Transverse colon (tissue), 4 donors: ENCODE measurements around the gene RHBDD1. TPM values are rescaled to one million over a fixed set of nuclear protein-coding genes. Genes with fewer than 3 reads are reported as not detected.

Experiments used
- DNase-seq: peaks from one replicate; pipeline ENCODE4 v3.0.0-alpha.2; 2019
- H3K27ac ChIP-seq, 4 donors: fragments of 200-600 bp; sonication (generic); 2 replicates each; pipeline ENCODE4 v1.5.1; 2016 to 2018; ENCODE audit warnings: inconsistent platforms in 4 of 4
- H3K27me3 ChIP-seq: fragments of 200-600 bp; sonication (generic); 2 replicates; pipeline ENCODE4 v1.5.1; 2017; ENCODE audit warnings: inconsistent platforms
- H3K36me3 ChIP-seq, 4 donors: fragments of 200-600 bp; sonication (generic); 2 replicates each; pipeline ENCODE4 v1.5.1; 2017 to 2019; ENCODE audit warnings: inconsistent platforms in 4 of 4
- H3K4me1 ChIP-seq, 4 donors: fragments of 200-600 bp; sonication (generic); 2 replicates each; pipeline ENCODE4 v1.5.1; 2017 to 2020; ENCODE audit warnings: inconsistent platforms in 4 of 4
- H3K4me3 ChIP-seq, 4 donors: fragments of 200-600 bp; sonication (generic); 1 replicate in 1 of 4; 2 replicates in 3 of 4; pipeline versions ENCODE4 v1.5.1 to v1.6.1; 2017 to 2019; ENCODE audit warnings: inconsistent platforms in 4 of 4
- H3K9me3 ChIP-seq, 2 donors: fragments of 200-600 bp; sonication (generic); 2 replicates each; pipeline ENCODE4 v1.5.1; 2017 to 2019; ENCODE audit warnings: inconsistent platforms in 2 of 2
- EP300 ChIP-seq: sonication (generic); formaldehyde crosslinking; IDR thresholded peaks from one replicate; pipeline ENCODE4 v1.6.1; 2017; ENCODE audit warnings: antibody characterized with exemption, low read depth
- POLR2A ChIP-seq: fragments of 450-650 bp; IDR thresholded peaks from one replicate; pipeline ENCODE4 v1.6.1; 2016; ENCODE audit warnings: antibody characterized with exemption, mild to moderate bottlenecking, moderate library complexity
- POLR2AphosphoS5 ChIP-seq, 3 donors: sonication (generic); formaldehyde crosslinking; IDR thresholded peaks; one replicate each; pipeline ENCODE4 v1.6.1; 2016; ENCODE audit warnings: antibody characterized with exemption in 3 of 3
- WGBS, 2 donors: methylation state at CpG; one replicate each; pipeline ENCODE4 v1.1.5; 2018; ENCODE audit warnings: low coverage in 1 of 2; 5-methylcytosine and 5-hydroxymethylcytosine counted together
- in situ Hi-C, 4 donors: fragments of 200-750 bp; cut with MboI; loops; one replicate each; pipeline versions ENCODE4 v1.15.0 to v1.15.1; 2017; ENCODE audit warnings: low sequenced_read_pairs in 3 of 4, low pct_ligation_motif_present in 1 of 4, low pct_unique_long_range_greater_than_20kb in 1 of 4
- intact Hi-C: fragments of 100-400 bp; cut with DNase I; formaldehyde crosslinking; loops from one replicate; pipeline ENCODE4 v1.15.1; 2023; ENCODE audit warnings: low total_unique reads
- total RNA-seq, 4 donors: library from RNA; depleted of rRNA; stranded (reverse); fragments of >200 nt; gene quantifications; one replicate each; pipeline ENCODE4 v1.1.0, GENCODE V29; 2016
- TF ChIP-seq, protein P1 (sequence below), 5 experiments: fragments of 200-600 bp in 3 of 5; fragments of 450-650 bp in 2 of 5; sonication (generic) in 3 of 5; IDR thresholded peaks; 1 replicate in 2 of 5; 2 replicates in 3 of 5; pipeline ENCODE4 v1.5.1; 2016 to 2017; ENCODE audit warnings: antibody characterized with exemption in 5 of 5, inconsistent platforms in 3 of 5, mild to moderate bottlenecking in 2 of 5, moderate library complexity in 1 of 5

The RHBDD1 gene
- total RNA-seq, 4 donors from 2014 or later = 11.9 to 47.5 (median 22.5) TPM

DNA sequence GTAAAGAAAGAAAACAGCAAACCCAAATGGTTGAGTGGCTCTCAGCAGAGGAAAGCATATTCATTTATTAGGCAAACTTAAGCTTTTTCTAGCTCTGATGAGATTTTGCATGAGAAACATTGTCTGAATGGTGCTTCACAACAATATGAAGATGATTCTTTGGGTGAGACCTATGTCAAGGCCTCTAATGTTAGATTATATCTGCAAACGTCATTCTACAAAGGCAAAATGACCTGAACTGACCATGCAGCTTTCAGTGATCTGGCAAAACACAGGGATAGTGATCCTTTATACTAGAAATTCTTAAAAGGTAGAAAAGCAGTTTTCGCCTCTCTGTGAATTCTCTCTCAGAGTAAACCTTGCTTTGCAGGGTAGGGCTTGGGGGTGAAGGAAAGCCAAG is 11.7 kb downstream of the RHBDD1 start:
- H3K4me3 ChIP-seq = no peak overlapping the region
- H3K9me3 ChIP-seq = no peaks in the 10 kb centered on the region
- H3K27me3 ChIP-seq = no peaks in the 10 kb centered on the region
- no peaks in the 10 kb centered on the region for H3K36me3 ChIP-seq
- in situ Hi-C loops (no loop called here), intact Hi-C loops (no loop called here)
- 89 to 95% methylated on average over 2 of the region's 2 CpGs for WGBS, 2 donors
- no peak for DNase-seq
- no peak overlapping the region for H3K27ac ChIP-seq
- H3K4me1 ChIP-seq = peaks cover 0 to 3% (median 1%) of the 10 kb centered on the region in 4 donors
- TF ChIP-seq EP300 = no peak
- TF ChIP-seq POLR2AphosphoS5 (IDR thresholded peaks at IDR 0.05) = no peak
- TF ChIP-seq POLR2A = no peak
- TF ChIP-seq, protein P1, sequence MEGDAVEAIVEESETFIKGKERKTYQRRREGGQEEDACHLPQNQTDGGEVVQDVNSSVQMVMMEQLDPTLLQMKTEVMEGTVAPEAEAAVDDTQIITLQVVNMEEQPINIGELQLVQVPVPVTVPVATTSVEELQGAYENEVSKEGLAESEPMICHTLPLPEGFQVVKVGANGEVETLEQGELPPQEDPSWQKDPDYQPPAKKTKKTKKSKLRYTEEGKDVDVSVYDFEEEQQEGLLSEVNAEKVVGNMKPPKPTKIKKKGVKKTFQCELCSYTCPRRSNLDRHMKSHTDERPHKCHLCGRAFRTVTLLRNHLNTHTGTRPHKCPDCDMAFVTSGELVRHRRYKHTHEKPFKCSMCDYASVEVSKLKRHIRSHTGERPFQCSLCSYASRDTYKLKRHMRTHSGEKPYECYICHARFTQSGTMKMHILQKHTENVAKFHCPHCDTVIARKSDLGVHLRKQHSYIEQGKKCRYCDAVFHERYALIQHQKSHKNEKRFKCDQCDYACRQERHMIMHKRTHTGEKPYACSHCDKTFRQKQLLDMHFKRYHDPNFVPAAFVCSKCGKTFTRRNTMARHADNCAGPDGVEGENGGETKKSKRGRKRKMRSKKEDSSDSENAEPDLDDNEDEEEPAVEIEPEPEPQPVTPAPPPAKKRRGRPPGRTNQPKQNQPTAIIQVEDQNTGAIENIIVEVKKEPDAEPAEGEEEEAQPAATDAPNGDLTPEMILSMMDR (IDR thresholded peaks at IDR 0.05) = no peak

DNA sequence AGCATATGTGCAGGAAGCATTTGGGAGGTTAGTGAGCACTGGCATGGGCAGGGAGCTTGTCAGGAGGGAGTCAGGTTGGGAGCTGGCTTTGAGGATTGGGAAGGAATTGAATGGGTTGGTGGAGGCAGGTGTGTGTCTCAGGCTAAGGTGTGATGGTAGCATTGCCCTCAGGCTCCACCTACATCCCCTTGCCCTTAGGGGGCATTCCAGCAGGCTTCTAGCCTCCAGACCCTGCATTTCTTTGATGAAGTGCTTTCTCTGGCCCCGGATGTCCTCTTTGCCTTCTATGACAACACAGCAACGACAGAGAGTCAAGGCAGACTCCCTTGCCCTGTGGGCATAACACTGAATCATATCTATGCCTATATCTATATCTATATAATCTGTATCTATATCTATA is 13.5 kb downstream of the RHBDD1 start:
- H3K4me1 ChIP-seq = peaks cover 0 to 3% (median 1%) of the 10 kb centered on the region in 4 donors
- no peak for TF ChIP-seq POLR2AphosphoS5 (IDR thresholded peaks at IDR 0.05)
- TF ChIP-seq, protein P1 (IDR thresholded peaks at IDR 0.05) = no peak
- no peak overlapping the region for H3K27ac ChIP-seq
- H3K36me3 ChIP-seq = no peaks in the 10 kb centered on the region
- no peak overlapping the region for H3K4me3 ChIP-seq
- H3K27me3 ChIP-seq = no peaks in the 10 kb centered on the region
- 83 to 92% methylated on average over 2 of the region's 2 CpGs for WGBS, 2 donors
- intact Hi-C loops = no loop called here
- in situ Hi-C loops = no loop called here
- DNase-seq = no peak
- no peaks in the 10 kb centered on the region for H3K9me3 ChIP-seq

DNA sequence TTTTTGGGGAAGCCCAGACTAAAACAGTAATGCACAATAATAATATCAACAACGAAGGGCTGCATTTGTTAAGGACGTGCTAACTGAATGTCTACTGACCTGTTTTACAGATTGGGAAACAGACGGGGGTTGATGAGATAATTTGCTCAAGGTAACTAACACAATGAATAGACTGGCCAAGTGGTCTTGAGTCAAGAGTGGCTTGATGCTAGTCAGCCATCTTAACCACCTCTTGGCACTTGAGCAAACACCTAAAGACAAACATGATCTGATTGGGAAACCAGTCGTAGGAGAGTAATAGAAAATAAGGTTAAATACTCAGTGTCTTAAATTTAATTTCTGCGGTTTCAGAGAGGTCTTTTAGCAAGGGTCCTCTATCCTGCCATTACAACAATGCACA is 14.2 kb downstream of the RHBDD1 start:
- DNase-seq = no peak
- no peaks in the 10 kb centered on the region for H3K27me3 ChIP-seq
- no peaks in the 10 kb centered on the region for H3K36me3 ChIP-seq
- no peaks in the 10 kb centered on the region for H3K9me3 ChIP-seq
- intact Hi-C loops = no loop called here
- TF ChIP-seq POLR2AphosphoS5 (IDR thresholded peaks at IDR 0.05) = no peak
- TF ChIP-seq, protein P1 (IDR thresholded peaks at IDR 0.05) = no peak
- TF ChIP-seq EP300 = no peak
- no peak for TF ChIP-seq POLR2A
- no peak overlapping the region for H3K27ac ChIP-seq
- in situ Hi-C loops = no loop called here
- no peak overlapping the region for H3K4me3 ChIP-seq
- peaks cover 0 to 3% (median 1%) of the 10 kb centered on the region in 4 donors for H3K4me1 ChIP-seq
- WGBS, 2 donors = 95 to 98% methylated on average over 5 of the region's 5 CpGs

DNA sequence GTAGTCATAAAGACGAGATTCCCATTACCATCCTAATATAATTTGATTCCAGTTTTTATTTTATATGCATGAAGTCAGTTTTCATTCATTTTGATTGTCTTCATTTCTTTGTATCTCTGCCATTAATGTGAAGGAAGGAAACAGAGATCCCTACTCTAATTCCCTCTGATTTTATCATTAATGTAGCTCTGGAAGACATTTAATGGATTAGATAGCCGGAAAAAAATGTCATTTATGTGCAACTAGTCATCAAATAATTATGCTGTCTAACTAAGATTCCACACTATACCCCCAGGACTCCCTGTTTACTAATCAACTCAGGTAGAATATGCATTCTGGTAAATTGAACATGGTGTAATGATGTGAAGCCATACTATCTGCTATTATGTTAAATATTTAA is 19.9 kb downstream of the RHBDD1 start:
- H3K4me1 ChIP-seq = no peaks in the 10 kb centered on the region
- H3K4me3 ChIP-seq = no peak overlapping the region
- TF ChIP-seq EP300 = no peak
- 98 to 100% methylated on average over 2 of the region's 2 CpGs for WGBS, 2 donors
- H3K9me3 ChIP-seq = no peaks in the 10 kb centered on the region
- no peak overlapping the region for H3K27ac ChIP-seq
- H3K27me3 ChIP-seq = no peaks in the 10 kb centered on the region
- no peaks in the 10 kb centered on the region for H3K36me3 ChIP-seq
- DNase-seq = no peak
- intact Hi-C loops (no loop called here), in situ Hi-C loops (no loop called here)

DNA sequence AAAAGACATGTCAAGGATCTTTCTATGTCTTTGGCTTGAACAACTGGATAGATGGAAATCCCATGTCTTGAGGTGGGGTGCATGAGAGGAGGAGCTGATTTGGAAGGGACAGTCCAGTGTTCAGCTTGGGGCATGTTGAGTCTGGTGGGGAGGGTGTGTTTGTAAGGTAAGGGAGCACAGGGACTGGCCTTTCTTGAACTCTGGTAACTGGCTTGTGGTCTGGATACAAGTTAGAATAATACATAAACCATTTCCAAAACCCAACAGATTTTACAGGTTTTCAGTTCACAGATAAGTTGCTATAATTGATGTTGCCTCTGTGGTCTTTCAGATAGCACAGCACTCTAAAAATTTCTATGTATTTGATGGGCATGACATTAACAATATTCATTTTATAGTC is 24.2 kb downstream of the RHBDD1 start:
- no peak for DNase-seq
- in situ Hi-C loops = no loop called here
- Histone ChIP-seq H3K36me3 (no peaks in the 10 kb centered on the region), H3K4me1 (peaks cover 0 to 6% (median 0%) of the 10 kb centered on the region in 4 donors), H3K9me3 (no peaks in the 10 kb centered on the region), H3K27ac (no peak overlapping the region), H3K4me3 (no peak overlapping the region), H3K27me3 (no peaks in the 10 kb centered on the region)
- intact Hi-C loops = no loop called here
- TF ChIP-seq EP300 (no peak), POLR2A (no peak), POLR2AphosphoS5 (IDR thresholded peaks at IDR 0.05) (no peak)
- TF ChIP-seq, protein P1 (IDR thresholded peaks at IDR 0.05) = no peak
